GM18520 (cell line): ENCODE measurements around the gene SIK3.
A peak's percentile ranks its signal among the peaks of the same experiment; 100 is the strongest.

Experiments used
- ATAC-seq: cut with Tn5 transposase; IDR thresholded peaks from one replicate; pipeline ENCODE4 v1.9.1; 2021; ENCODE audit not compliant: unreplicated experiment

Gene SIK3

GRCh38 chr11:116933961-116934360, 164.3 kb downstream of the SIK3 start:
- ATAC-seq = no peak

- ATAC-seq = no peak
Observed at GRCh38 chr11:116932181-116932580, 166.0 kb downstream of the SIK3 start.

- no peak for ATAC-seq
Observed at GRCh38 chr11:116931206-116931953, 166.8 kb downstream of the SIK3 start.

- no peak for ATAC-seq
Observed at GRCh38 chr11:116930586-116930985, 167.6 kb downstream of the SIK3 start.

GRCh38 chr11:116930177-116930576, 168.1 kb downstream of the SIK3 start:
- ATAC-seq = no peak

- ATAC-seq = no peak
Observed at GRCh38 chr11:116929414-116930090, 168.7 kb downstream of the SIK3 start.

GRCh38 chr11:116928845-116929244, 169.4 kb downstream of the SIK3 start:
- no peak for ATAC-seq

GRCh38 chr11:116928102-116928777, 170.0 kb downstream of the SIK3 start:
- ATAC-seq = peak; percentile 66

- ATAC-seq = no peak
Observed at GRCh38 chr11:116927163-116927974, 170.9 kb downstream of the SIK3 start.

- no peak for ATAC-seq
Observed at GRCh38 chr11:116925050-116925449, 173.2 kb downstream of the SIK3 start.

GRCh38 chr11:116918925-116919655, 179.1 kb downstream of the SIK3 start:
- no peak for ATAC-seq

GRCh38 chr11:116917632-116918031, 180.6 kb downstream of the SIK3 start:
- ATAC-seq = no peak

GRCh38 chr11:116916886-116917285, 181.3 kb downstream of the SIK3 start:
- no peak for ATAC-seq

GRCh38 chr11:116916052-116916451, 182.2 kb downstream of the SIK3 start:
- ATAC-seq = no peak

- ATAC-seq = no peak
Observed at GRCh38 chr11:116913000-116913399, 185.2 kb downstream of the SIK3 start.

- ATAC-seq = no peak
Observed at GRCh38 chr11:116911976-116912734, 186.1 kb downstream of the SIK3 start.

GRCh38 chr11:116910847-116911246, 187.4 kb downstream of the SIK3 start:
- ATAC-seq = no peak

GRCh38 chr11:116910378-116910777, 187.8 kb downstream of the SIK3 start:
- no peak for ATAC-seq

- no peak for ATAC-seq
Observed at GRCh38 chr11:116909245-116909644, 189.0 kb downstream of the SIK3 start.

GRCh38 chr11:116906479-116906878, 191.7 kb downstream of the SIK3 start:
- no peak for ATAC-seq
